Right lobe of liver (tissue), 6 donors: ENCODE data around the gene TSGA10IP. TPM values are rescaled to one million over a fixed set of nuclear protein-coding genes. Genes with fewer than 3 reads are reported as not detected.

ENCODE experiments used
- ATAC-seq, 4 donors: fragments of 200-7000 bp; cut with Tn5 transposase; one replicate each; pipeline ENCODE4 v1.9.1; 2020; ENCODE audit warnings: mild to moderate bottlenecking in 4 of 4, moderate library complexity in 4 of 4
- DNase-seq, 3 donors: peaks; one replicate each; pipeline ENCODE4 v3.0.0-alpha.2; 2020
- H3K27ac ChIP-seq, 3 donors: fragments of 200-600 bp; one replicate each; pipeline ENCODE4 v1.8.0; 2022
- H3K27me3 ChIP-seq, 2 donors: fragments of 200-600 bp; one replicate each; pipeline ENCODE4 v1.8.0; 2022
- H3K36me3 ChIP-seq, 4 donors: fragments of 200-600 bp; sonication (generic) in 1 of 4; one replicate each; pipeline versions ENCODE4 v1.5.1 to v1.8.0; 2017 to 2022; ENCODE audit warnings: control low read depth in 1 of 4
- H3K4me1 ChIP-seq, 4 donors: fragments of 200-600 bp; sonication (generic) in 1 of 4; one replicate each; pipeline versions ENCODE4 v1.5.1 to v1.8.0; 2017 to 2022; ENCODE audit warnings: control low read depth in 1 of 4
- H3K4me3 ChIP-seq, 3 donors: fragments of 200-600 bp; one replicate each; pipeline ENCODE4 v1.8.0; 2022
- H3K9me3 ChIP-seq, 4 donors: fragments of 200-600 bp; sonication (generic) in 1 of 4; one replicate each; pipeline versions ENCODE4 v1.5.1 to v1.8.0; 2017 to 2022; ENCODE audit warnings: control low read depth in 1 of 4
- POLR2A ChIP-seq: fragments of 450-650 bp; IDR thresholded peaks from one replicate; pipeline ENCODE4 v1.6.1; 2017; ENCODE audit warnings: antibody characterized with exemption, mild to moderate bottlenecking
- WGBS: methylation state at CpG from one replicate; pipeline ENCODE4 v1.1.6; 2018; ENCODE audit warnings: low coverage, low lambda C conversion rate; ENCODE audit not compliant: insufficient coverage; ENCODE audit errors: missing lambda C conversion rate; 5-methylcytosine and 5-hydroxymethylcytosine counted together
- intact Hi-C, 2 donors: fragments of 100-400 bp; cut with DNase I; formaldehyde crosslinking; loops; one replicate each; pipeline versions ENCODE4 v1.11.2 to v1.14.1; 2022
- total RNA-seq, 6 experiments: library from RNA; depleted of rRNA in 2 of 6; stranded (reverse); fragments of >200 nt in 2 of 6; fragmentation: NEBNext Ultra II Directional in 3 of 6; extraction: Animal tissue kit (Norgen Biotek cat#: 25700) in 3 of 6; gene quantifications; one replicate each; pipeline versions ENCODE4 v1.1.0 to v1.2.4, GENCODE V29; 2016 to 2023
- TF ChIP-seq, protein P1 (sequence below), 4 donors: fragments of 200-600 bp in 3 of 4; fragments of 450-650 bp in 1 of 4; IDR thresholded peaks; one replicate each; pipeline versions ENCODE4 v1.5.1 to v1.8.0; 2016 to 2022; ENCODE audit warnings: antibody characterized with exemption in 4 of 4, mild to moderate bottlenecking in 2 of 4
- donor health status: DM: no; HTN: yes; CAD: no.
- donor health status: DM: no; HTN: no; CAD: no.
- donor health status: DM: no; HTN: no; CAD: no.
- donor health status: DM: no; HTN: yes; CAD: no.
- donor health status: DM: no; HTN: yes; CAD: no.

TSGA10IP gene
- total RNA-seq, 6 experiments from 2014 or later, result not detected

DNA sequence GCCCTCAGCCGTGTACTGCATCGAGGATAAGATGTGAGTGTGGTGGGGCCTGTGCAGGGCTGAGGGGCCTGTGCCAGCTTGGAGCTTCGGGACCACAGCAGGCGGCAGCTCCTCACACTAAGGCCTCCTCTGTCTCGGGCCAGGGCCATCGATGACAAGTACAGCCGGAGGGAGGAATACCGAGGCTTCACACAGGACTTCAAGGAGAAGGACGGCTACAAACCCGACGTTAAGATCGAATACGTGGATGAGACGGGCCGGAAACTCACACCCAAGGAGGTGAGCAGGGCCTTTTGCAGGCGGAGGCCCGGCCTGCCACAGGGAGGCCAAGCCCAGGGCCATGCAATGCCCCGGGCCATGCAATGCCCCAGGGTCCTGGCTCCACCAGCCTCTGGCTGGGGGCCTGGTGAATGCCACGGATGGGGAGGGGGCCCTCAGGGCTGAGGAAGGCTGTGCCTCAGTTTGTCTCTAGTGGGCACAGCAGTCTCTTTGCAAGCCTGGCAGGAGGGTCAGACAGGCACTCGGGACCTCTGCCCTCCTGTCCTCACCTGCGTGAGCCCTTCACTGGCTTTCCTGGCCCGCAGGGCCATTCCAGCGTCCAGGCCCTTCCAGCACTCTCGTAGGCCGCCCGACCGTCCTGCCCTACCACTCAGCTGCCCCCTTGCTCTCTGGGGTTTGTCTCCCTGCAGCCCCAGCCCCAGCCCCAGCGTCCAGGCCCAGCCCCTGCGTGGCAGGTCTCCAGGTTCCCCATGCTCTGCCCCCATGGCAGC is 32.5 kb downstream of the TSGA10IP start:
- Histone ChIP-seq H3K4me1 (no peaks in the 10 kb centered on the region), H3K9me3 (no peaks in the 10 kb centered on the region), H3K27me3 (no peaks in the 10 kb centered on the region), H3K36me3 (peaks cover 0 to 33% (median 17%) of the 10 kb centered on the region in 4 donors), H3K4me3 (no peak overlapping the region), H3K27ac (no peak overlapping the region)
- intact Hi-C loops, result no loop called here
- ATAC-seq (peak in 1 of 4 donors; percentile 15), DNase-seq (no peak)
- WGBS, result 88% methylated on average over 10 of the region's 29 CpGs
- no peak for TF ChIP-seq POLR2A
- TF ChIP-seq, protein P1, sequence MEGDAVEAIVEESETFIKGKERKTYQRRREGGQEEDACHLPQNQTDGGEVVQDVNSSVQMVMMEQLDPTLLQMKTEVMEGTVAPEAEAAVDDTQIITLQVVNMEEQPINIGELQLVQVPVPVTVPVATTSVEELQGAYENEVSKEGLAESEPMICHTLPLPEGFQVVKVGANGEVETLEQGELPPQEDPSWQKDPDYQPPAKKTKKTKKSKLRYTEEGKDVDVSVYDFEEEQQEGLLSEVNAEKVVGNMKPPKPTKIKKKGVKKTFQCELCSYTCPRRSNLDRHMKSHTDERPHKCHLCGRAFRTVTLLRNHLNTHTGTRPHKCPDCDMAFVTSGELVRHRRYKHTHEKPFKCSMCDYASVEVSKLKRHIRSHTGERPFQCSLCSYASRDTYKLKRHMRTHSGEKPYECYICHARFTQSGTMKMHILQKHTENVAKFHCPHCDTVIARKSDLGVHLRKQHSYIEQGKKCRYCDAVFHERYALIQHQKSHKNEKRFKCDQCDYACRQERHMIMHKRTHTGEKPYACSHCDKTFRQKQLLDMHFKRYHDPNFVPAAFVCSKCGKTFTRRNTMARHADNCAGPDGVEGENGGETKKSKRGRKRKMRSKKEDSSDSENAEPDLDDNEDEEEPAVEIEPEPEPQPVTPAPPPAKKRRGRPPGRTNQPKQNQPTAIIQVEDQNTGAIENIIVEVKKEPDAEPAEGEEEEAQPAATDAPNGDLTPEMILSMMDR (IDR thresholded peaks at IDR 0.05), result no peak

DNA sequence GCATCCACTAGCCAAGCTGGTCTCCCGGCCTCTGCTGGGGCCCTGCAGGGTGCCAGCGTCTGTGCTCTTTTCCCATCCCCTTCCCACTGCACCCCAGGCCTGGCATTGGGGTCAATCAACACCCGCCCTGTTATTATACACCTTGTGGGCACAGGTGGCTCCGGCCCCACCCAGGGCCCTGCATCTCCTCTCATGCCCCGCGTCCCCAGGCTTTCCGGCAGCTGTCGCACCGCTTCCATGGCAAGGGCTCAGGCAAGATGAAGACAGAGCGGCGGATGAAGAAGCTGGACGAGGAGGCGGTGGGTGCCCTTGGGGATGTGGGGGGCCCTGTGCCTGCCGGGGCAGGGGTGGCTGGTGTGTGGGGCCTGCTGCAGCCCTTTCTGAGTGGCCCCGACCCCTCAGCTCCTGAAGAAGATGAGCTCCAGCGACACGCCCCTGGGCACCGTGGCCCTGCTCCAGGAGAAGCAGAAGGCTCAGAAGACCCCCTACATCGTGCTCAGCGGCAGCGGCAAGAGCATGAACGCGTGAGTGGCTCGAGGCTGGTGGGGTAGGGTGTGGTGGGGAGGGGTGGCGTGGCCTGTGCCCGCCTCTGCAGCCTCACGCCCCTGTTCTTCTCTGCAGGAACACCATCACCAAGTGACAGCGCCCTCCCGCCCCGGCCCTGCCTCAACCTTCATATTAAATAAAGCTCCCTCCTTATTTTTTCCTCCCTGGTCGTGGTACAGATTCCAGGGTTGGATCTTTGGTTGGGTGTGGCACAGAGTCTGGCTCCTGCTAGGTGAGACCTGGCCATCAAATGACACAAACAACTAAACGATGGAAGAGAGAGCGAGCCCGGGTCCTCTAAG is 33.3 kb downstream of the TSGA10IP start:
- H3K9me3 ChIP-seq, result no peaks in the 10 kb centered on the region
- DNase-seq (no peak), ATAC-seq (no peak)
- peaks cover 0 to 33% (median 16%) of the 10 kb centered on the region in 4 donors for H3K36me3 ChIP-seq
- TF ChIP-seq POLR2A, result no peak
- TF ChIP-seq, protein P1 (IDR thresholded peaks at IDR 0.05), result no peak
- H3K27ac ChIP-seq, result no peak overlapping the region
- no peak overlapping the region for H3K4me3 ChIP-seq
- no peaks in the 10 kb centered on the region for H3K27me3 ChIP-seq
- H3K4me1 ChIP-seq, result no peaks in the 10 kb centered on the region
- 87% methylated on average over 9 of the region's 34 CpGs for WGBS
- intact Hi-C loops, result no loop called here

DNA sequence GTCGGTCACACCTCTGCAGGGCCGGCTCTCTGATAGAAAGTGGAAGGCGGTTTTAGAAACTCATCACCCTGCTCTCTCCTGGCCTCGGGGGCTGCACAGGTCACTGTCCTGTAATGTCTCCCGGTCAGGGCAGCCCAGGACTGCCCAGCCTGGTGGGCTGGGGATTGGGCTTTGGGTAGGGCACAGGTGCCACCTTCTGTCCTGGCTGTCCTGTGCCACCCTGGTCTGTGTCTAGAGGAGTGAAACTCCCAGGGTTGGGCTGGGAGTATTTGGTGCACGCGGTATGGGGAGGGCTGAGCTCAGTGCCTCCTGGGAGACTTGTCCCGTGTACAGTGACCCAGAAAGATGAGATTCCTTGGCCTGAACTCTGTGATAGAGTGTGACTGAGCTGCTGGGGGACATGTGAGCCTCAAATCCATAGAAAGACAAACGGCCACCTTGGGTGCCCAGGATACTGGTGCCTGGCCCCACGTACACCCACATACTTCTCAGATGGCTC is 34.0 kb downstream of the TSGA10IP start:
- WGBS, result 89% methylated on average over 8 of the region's 10 CpGs

DNA sequence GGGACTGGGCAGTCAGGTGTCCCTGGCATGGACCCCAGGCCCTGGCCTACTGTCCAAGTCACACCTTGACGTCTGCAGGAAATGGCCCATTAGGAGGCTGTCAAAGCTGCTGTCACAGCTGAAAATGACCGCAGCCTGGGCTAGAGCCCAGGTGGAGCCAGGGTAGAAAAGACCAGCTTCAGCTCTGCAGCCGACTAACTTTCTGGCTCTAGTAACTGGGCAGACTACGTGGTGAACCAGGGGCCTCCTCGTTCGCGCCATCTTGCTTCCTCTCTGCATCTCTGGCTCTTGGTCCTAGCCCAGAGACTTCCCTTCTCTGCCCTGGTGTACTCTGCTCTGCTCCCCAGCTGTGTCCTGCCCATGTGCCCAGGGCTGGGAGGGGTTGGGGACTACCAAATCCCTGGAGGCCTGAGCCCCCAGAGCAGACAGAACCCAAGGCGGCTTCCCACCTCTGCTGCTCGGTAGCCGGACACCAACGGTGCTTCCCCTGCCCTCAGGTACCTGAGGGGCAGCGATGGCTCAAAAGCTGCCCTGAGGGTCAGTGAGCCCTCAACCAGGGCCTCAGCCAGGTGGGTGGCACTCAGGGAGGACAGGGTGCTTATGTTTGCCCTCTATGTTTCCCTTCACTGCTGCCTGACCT is 35.9 kb downstream of the TSGA10IP start:
- no CpG with 5 or more reads among the region's 12 CpGs for WGBS
- H3K9me3 ChIP-seq, result no peaks in the 10 kb centered on the region
- no peaks in the 10 kb centered on the region for H3K4me1 ChIP-seq
- peaks cover 0 to 33% (median 16%) of the 10 kb centered on the region in 4 donors for H3K36me3 ChIP-seq
- intact Hi-C loops, result loop anchor here (10.0 kb wide), 1 partner anchor 96 kb away; the partner anchor contains the start of gene FIBP (in 2 of the 2)
- no peak overlapping the region for H3K27ac ChIP-seq
- no peak for DNase-seq
- H3K4me3 ChIP-seq, result no peak overlapping the region
- ATAC-seq, result peak in 1 of 4 donors; percentile 13
- no peaks in the 10 kb centered on the region for H3K27me3 ChIP-seq
- TF ChIP-seq, protein P1 (IDR thresholded peaks at IDR 0.05), result no peak
- no peak for TF ChIP-seq POLR2A

More for the DNA sequence above, 34.0 kb downstream of the TSGA10IP start:
- no peak overlapping the region for H3K27ac ChIP-seq
- DNase-seq, result no peak
- no peak for ATAC-seq
- H3K36me3 ChIP-seq, result peaks cover 0 to 33% (median 16%) of the 10 kb centered on the region in 4 donors
- no peaks in the 10 kb centered on the region for H3K9me3 ChIP-seq
- H3K4me1 ChIP-seq, result no peaks in the 10 kb centered on the region
- TF ChIP-seq, protein P1 (IDR thresholded peaks at IDR 0.05), result no peak
- no peak for TF ChIP-seq POLR2A
- H3K27me3 ChIP-seq, result no peaks in the 10 kb centered on the region
- intact Hi-C loops, result no loop called here
- H3K4me3 ChIP-seq, result no peak overlapping the region
